Ovary (tissue), 3 donors: ENCODE data around the gene VAC14.

Experiments used
- EP300 ChIP-seq: sonication (generic); formaldehyde crosslinking; IDR thresholded peaks from one replicate; pipeline ENCODE4 v1.6.1; 2017; ENCODE audit warnings: antibody characterized with exemption
- POLR2A ChIP-seq: fragments of 450-650 bp; IDR thresholded peaks from one replicate; pipeline ENCODE4 v1.6.1; 2017; ENCODE audit warnings: antibody characterized with exemption, mild to moderate bottlenecking, moderate library complexity
- TF ChIP-seq, protein P1 (sequence below), 3 donors: fragments of 450-650 bp in 2 of 3; fragments of 200-600 bp in 1 of 3; IDR thresholded peaks; one replicate each; pipeline versions ENCODE4 v1.5.1 to v1.8.0; 2016 to 2022; ENCODE audit warnings: antibody characterized with exemption in 3 of 3, mild to moderate bottlenecking in 1 of 3
- donor health status: DM: no; HTN: no; CAD: no.

DNA sequence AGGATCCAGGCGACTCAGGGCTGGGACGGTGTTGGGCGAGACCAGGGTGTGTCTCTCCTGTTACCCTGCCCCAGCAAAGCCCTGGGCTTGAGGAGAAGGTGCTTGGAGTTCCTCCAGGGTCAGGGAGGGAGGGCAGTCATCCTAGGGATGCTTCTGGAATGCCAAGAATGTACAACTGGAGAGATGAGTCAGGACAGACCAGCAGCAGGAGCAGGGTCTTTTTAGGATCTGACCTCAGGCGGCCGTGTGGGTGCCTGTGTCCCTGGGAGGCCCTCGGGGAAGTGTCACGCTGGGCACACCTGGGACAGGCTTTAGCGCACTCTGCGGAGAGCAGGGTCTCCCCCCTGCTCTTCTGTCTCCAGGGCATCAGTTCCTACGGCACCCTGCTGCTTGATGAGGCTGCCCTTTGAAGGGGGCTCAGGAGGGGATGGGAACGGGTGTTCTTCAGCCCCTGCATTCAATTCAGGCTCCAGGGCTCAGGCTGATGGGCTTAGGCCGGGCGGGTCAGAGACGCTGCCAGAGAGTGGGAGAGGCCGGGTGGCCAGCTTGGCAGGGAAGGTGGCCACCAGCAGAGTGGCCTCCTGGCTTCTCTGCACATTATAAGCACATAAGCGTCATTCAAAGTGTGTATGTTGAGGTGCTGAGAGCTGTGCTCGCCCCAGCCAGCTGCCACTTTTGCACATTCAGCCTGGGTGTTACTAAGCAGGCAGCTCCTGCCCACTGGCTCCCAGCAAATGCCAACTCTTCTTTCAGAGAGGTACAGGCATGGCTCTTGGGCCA, 106.7 kb downstream of the VAC14 start:
- TF ChIP-seq, protein P1, sequence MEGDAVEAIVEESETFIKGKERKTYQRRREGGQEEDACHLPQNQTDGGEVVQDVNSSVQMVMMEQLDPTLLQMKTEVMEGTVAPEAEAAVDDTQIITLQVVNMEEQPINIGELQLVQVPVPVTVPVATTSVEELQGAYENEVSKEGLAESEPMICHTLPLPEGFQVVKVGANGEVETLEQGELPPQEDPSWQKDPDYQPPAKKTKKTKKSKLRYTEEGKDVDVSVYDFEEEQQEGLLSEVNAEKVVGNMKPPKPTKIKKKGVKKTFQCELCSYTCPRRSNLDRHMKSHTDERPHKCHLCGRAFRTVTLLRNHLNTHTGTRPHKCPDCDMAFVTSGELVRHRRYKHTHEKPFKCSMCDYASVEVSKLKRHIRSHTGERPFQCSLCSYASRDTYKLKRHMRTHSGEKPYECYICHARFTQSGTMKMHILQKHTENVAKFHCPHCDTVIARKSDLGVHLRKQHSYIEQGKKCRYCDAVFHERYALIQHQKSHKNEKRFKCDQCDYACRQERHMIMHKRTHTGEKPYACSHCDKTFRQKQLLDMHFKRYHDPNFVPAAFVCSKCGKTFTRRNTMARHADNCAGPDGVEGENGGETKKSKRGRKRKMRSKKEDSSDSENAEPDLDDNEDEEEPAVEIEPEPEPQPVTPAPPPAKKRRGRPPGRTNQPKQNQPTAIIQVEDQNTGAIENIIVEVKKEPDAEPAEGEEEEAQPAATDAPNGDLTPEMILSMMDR (IDR thresholded peaks at IDR 0.05), result no peak
- TF ChIP-seq POLR2A, result no peak
- TF ChIP-seq EP300, result no peak
